ENCODE data around the gene DMP1.

GRCh38 chr4:87680271-87680670 is 30.2 kb downstream of the DMP1 start:
- no peak for TF ChIP-seq CTCF (IDR thresholded peaks at IDR 0.05; ENCODE audit: low read depth, low read length)
- no peak for TF ChIP-seq EZH2phosphoT487 (IDR thresholded peaks at IDR 0.05; ENCODE audit: low read depth)

Data from OCI-LY3 (cell line).